ENCODE data around the gene ESD. TPM values are rescaled to one million over a fixed set of nuclear protein-coding genes. Genes with fewer than 3 reads are reported as not detected.
A peak's percentile ranks its signal among the peaks of the same experiment; 100 is the strongest.
"Not testable (repeated sequence)": the region's sequence is repeated elsewhere in the genome, so short reads cannot be mapped to it uniquely, and the experiment has no call there.

The ESD gene
- total RNA-seq, 6 experiments from 2014 or later = 97.7 to 116 (median 104) TPM

- no peaks in the 10 kb centered on the region for H3K36me3 Mint-ChIP-seq (ENCODE audit: low read depth)
- no peak for TF ChIP-seq CTCF (IDR thresholded peaks at IDR 0.05)
- no peak overlapping the region for H3K27ac Mint-ChIP-seq
- no peak overlapping the region for H3K4me3 Mint-ChIP-seq
- H3K9me3 Mint-ChIP-seq = no peaks in the 10 kb centered on the region
- DNase-seq = no peak
- H3K4me1 Mint-ChIP-seq (ENCODE audit: low read depth) = peaks cover 22% of the 10 kb centered on the region
- peaks cover 9% of the 10 kb centered on the region for H3K27me3 Mint-ChIP-seq (ENCODE audit: insufficient read depth)
Measured at GRCh38 chr13:46759846-46760245, 37.1 kb downstream of the ESD start.

- no peak for DNase-seq
- Mint-ChIP-seq H3K4me3 (no peak overlapping the region), H3K36me3 (ENCODE audit: low read depth) (peaks cover 5% of the 10 kb centered on the region), H3K27me3 (ENCODE audit: insufficient read depth) (peaks cover 9% of the 10 kb centered on the region), H3K9me3 (no peaks in the 10 kb centered on the region), H3K4me1 (ENCODE audit: low read depth) (peaks cover 11% of the 10 kb centered on the region; the same call in 1 of the 2 replicates), H3K27ac (no peak overlapping the region)
- no peak for TF ChIP-seq CTCF (IDR thresholded peaks at IDR 0.05)
Measured at GRCh38 chr13:46757640-46758039, 39.3 kb downstream of the ESD start.

- no peak for TF ChIP-seq CTCF (IDR thresholded peaks at IDR 0.05)
- peaks cover 11% of the 10 kb centered on the region; the same call in 1 of the 2 replicates for H3K4me1 Mint-ChIP-seq (ENCODE audit: low read depth)
- peaks cover 9% of the 10 kb centered on the region for H3K27me3 Mint-ChIP-seq (ENCODE audit: insufficient read depth)
- no peaks in the 10 kb centered on the region for H3K9me3 Mint-ChIP-seq
- H3K4me3 Mint-ChIP-seq = no peak overlapping the region
- H3K27ac Mint-ChIP-seq = no peak overlapping the region
- peak; percentile 4 for DNase-seq
- H3K36me3 Mint-ChIP-seq (ENCODE audit: low read depth) = peaks cover 5% of the 10 kb centered on the region
Measured at GRCh38 chr13:46756977-46757376, 40.0 kb downstream of the ESD start.

GRCh38 chr13:46755508-46755907, 41.5 kb downstream of the ESD start:
- not testable (repeated sequence) for DNase-seq; H3K9me3 Mint-ChIP-seq; H3K27me3 Mint-ChIP-seq (ENCODE audit: insufficient read depth); H3K27ac Mint-ChIP-seq; H3K4me3 Mint-ChIP-seq
- peaks cover 17% of the 10 kb centered on the region for H3K4me1 Mint-ChIP-seq (ENCODE audit: low read depth)
- peaks cover 17% of the 10 kb centered on the region for H3K36me3 Mint-ChIP-seq (ENCODE audit: low read depth)

GRCh38 chr13:46754812-46755211, 42.1 kb downstream of the ESD start:
- Mint-ChIP-seq H3K36me3 (ENCODE audit: low read depth) (peaks cover 17% of the 10 kb centered on the region), H3K4me1 (ENCODE audit: low read depth) (peaks cover 21% of the 10 kb centered on the region), H3K9me3 (no peaks in the 10 kb centered on the region), H3K27me3 (ENCODE audit: insufficient read depth) (peaks cover 7% of the 10 kb centered on the region), H3K4me3 (no peak overlapping the region), H3K27ac (no peak overlapping the region)
- no peak for TF ChIP-seq CTCF (IDR thresholded peaks at IDR 0.05)
- no peak for DNase-seq

GRCh38 chr13:46753917-46754316, 43.0 kb downstream of the ESD start:
- no peak for TF ChIP-seq CTCF (IDR thresholded peaks at IDR 0.05)
- H3K9me3 Mint-ChIP-seq = no peaks in the 10 kb centered on the region
- peaks cover 17% of the 10 kb centered on the region for H3K36me3 Mint-ChIP-seq (ENCODE audit: low read depth)
- H3K4me3 Mint-ChIP-seq = no peak overlapping the region
- H3K4me1 Mint-ChIP-seq (ENCODE audit: low read depth) = peaks cover 24% of the 10 kb centered on the region
- H3K27ac Mint-ChIP-seq = no peak overlapping the region
- no peak for DNase-seq
- H3K27me3 Mint-ChIP-seq (ENCODE audit: insufficient read depth) = peaks cover 7% of the 10 kb centered on the region

Measured in HFFc6 (cell line).